Osteocyte (in vitro differentiated cells): ENCODE measurements around the gene SCGB1C1. TPM values are rescaled to one million over a fixed set of nuclear protein-coding genes. Genes with fewer than 3 reads are reported as not detected.

Experiments used
- DNase-seq: peaks from one replicate; pipeline ENCODE4 v3.0.0; 2021; ENCODE audit warnings: mixed read lengths; ENCODE audit not compliant: unreplicated experiment; ENCODE audit errors: extremely low spot score
- H3K27ac Mint-ChIP-seq: one replicate; pipeline ENCODE4 v1.8.0; 2021; ENCODE audit warnings: mild to moderate bottlenecking, mixed read lengths; ENCODE audit not compliant: unreplicated experiment
- H3K27me3 Mint-ChIP-seq: one replicate; pipeline ENCODE4 v1.8.0; 2021; ENCODE audit warnings: mixed read lengths; ENCODE audit not compliant: unreplicated experiment
- H3K36me3 Mint-ChIP-seq: one replicate; pipeline ENCODE4 v1.8.0; 2021; ENCODE audit warnings: mixed read lengths; ENCODE audit not compliant: unreplicated experiment
- H3K4me1 Mint-ChIP-seq: one replicate; pipeline ENCODE4 v1.8.0; 2021; ENCODE audit warnings: mixed read lengths; ENCODE audit not compliant: unreplicated experiment
- H3K4me3 Mint-ChIP-seq: one replicate; pipeline ENCODE4 v1.8.0; 2021; ENCODE audit warnings: mild to moderate bottlenecking, moderate library complexity, mixed read lengths; ENCODE audit not compliant: unreplicated experiment
- H3K9me3 Mint-ChIP-seq: one replicate; pipeline ENCODE4 v1.8.0; 2021; ENCODE audit warnings: mixed read lengths; ENCODE audit not compliant: unreplicated experiment
- total RNA-seq: library from RNA; stranded (reverse); gene quantifications from 2 replicates; pipeline ENCODE4 v1.2.1, GENCODE V29; 2021
- TF ChIP-seq, protein P1 (sequence below): fragments of 200-600 bp; sonication (generic); IDR thresholded peaks from 2 replicates; pipeline ENCODE4 v1.5.0; 2021; ENCODE audit warnings: antibody characterized with exemption, mild to moderate bottlenecking, moderate library complexity

The SCGB1C1 gene
- total RNA-seq, 1 donor from 2014 or later: not detected

DNA sequence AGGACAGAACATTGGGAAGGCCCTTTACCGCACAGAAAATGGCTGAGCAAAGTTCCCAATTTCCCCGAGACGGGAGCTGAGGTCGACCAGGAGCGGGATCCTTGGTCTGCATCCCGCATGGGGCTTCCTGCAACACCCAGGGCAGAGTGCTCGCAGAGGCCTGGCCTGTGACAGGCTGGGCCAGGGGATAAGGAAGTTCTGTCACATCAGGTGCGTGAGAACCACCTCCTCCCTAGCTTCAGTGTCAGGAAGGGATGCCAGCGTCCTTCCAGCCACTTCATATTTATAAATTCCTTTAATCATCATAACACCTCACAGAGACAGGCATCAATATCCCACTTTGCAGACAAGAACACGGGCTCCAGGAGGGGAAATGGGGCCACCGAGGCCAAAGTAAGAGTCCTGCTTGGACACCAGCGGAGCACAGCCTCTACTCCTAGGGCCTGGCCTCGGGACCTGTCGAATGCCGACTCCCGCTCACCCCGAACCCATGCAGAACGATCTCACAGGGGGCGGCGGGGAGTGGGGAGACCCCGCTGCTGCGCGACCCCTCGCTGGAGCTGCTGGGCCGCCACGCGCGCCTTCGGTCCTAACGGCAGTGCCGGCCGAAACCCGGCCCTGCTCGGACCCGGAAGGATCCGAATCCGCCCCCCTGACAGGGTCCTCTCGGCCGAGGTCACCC lies 13.8 kb downstream of the SCGB1C1 start:
- H3K9me3 Mint-ChIP-seq: no peaks in the 10 kb centered on the region
- H3K4me3 Mint-ChIP-seq: peak overlapping the region; percentile 94
- no peaks in the 10 kb centered on the region for H3K27me3 Mint-ChIP-seq
- peak; percentile 81 for DNase-seq
- peaks cover 22% of the 10 kb centered on the region for H3K36me3 Mint-ChIP-seq
- TF ChIP-seq, protein P1, sequence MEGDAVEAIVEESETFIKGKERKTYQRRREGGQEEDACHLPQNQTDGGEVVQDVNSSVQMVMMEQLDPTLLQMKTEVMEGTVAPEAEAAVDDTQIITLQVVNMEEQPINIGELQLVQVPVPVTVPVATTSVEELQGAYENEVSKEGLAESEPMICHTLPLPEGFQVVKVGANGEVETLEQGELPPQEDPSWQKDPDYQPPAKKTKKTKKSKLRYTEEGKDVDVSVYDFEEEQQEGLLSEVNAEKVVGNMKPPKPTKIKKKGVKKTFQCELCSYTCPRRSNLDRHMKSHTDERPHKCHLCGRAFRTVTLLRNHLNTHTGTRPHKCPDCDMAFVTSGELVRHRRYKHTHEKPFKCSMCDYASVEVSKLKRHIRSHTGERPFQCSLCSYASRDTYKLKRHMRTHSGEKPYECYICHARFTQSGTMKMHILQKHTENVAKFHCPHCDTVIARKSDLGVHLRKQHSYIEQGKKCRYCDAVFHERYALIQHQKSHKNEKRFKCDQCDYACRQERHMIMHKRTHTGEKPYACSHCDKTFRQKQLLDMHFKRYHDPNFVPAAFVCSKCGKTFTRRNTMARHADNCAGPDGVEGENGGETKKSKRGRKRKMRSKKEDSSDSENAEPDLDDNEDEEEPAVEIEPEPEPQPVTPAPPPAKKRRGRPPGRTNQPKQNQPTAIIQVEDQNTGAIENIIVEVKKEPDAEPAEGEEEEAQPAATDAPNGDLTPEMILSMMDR: no peak
- peak overlapping the region; percentile 99 for H3K27ac Mint-ChIP-seq
- H3K4me1 Mint-ChIP-seq: peaks cover 35% of the 10 kb centered on the region

DNA sequence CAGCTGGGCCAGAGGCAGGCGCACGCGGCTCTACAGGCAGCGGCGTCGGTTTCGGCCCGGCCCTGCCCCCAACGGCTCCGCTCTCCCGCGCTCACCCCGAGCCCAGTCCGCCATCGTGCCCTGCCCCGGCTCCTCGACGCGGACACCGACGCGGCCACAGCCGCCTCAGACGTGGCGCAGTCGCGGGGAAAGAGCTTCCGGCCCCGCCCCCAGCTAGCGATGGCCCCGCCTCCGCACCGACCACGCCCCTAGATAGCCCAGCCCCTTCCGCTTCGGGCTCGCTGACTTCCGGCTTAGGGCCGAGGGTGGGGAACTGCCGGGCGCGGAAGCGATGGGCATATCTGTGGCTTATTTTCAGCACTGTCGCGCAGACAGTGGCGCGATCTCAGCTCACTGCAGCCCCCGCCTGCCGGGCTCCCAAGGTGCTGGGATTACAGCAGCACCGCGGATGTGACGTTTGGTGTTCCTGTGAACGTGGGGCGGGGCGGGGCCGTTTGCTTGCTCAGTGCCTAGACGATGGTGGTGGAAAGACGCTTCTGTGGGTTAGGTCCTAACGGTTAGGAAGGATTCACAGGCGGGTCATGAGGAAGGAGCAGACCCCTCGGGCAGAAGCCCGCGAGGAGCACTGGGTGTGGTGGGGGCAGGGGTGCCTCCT lies 14.5 kb downstream of the SCGB1C1 start, which contains the start of the genes BET1L and RIC8A:
Gene BET1L, minus strand, starts transcription at position 192 of the 655 bp plus-strand sequence. Its CDS starts 78 bp downstream, at position 114.
Gene RIC8A, plus strand, starts transcription at position 501 of the 655 bp plus-strand sequence. CDS start 1,147 bp downstream, outside the sequence.
- no peaks in the 10 kb centered on the region for H3K9me3 Mint-ChIP-seq
- H3K4me1 Mint-ChIP-seq: peaks cover 33% of the 10 kb centered on the region
- DNase-seq: peak; percentile 99
- H3K27ac Mint-ChIP-seq: peak within 1 kb of the TSS; percentile 99
- peaks cover 23% of the 10 kb centered on the region for H3K36me3 Mint-ChIP-seq
- H3K4me3 Mint-ChIP-seq: peak within 1 kb of the TSS; percentile 94
- no peaks in the 10 kb centered on the region for H3K27me3 Mint-ChIP-seq
- TF ChIP-seq, protein P1: no peak

DNA sequence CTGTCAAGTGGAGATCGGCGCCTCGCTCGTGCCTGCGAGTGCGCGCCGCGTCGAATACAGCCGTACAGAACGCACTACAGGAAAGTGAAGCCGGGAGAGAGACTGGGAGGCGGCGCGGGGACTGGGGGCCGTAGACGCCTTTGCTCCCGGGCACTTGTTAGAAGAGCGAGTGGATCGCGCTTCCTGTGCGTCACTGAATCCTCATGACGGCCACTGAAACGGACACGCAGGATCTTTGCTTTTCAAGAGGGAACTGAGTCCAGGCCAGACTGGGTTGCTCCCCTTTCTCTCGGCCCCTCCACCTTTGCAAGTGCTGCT lies 14.9 kb downstream of the SCGB1C1 start:
- no peaks in the 10 kb centered on the region for H3K9me3 Mint-ChIP-seq
- H3K27me3 Mint-ChIP-seq: no peaks in the 10 kb centered on the region
- TF ChIP-seq, protein P1: no peak
- peak overlapping the region; percentile 99 for H3K27ac Mint-ChIP-seq
- peaks cover 33% of the 10 kb centered on the region for H3K4me1 Mint-ChIP-seq
- peaks cover 20% of the 10 kb centered on the region for H3K36me3 Mint-ChIP-seq
- DNase-seq: peak; percentile 86
- peak overlapping the region; percentile 94 for H3K4me3 Mint-ChIP-seq

DNA sequence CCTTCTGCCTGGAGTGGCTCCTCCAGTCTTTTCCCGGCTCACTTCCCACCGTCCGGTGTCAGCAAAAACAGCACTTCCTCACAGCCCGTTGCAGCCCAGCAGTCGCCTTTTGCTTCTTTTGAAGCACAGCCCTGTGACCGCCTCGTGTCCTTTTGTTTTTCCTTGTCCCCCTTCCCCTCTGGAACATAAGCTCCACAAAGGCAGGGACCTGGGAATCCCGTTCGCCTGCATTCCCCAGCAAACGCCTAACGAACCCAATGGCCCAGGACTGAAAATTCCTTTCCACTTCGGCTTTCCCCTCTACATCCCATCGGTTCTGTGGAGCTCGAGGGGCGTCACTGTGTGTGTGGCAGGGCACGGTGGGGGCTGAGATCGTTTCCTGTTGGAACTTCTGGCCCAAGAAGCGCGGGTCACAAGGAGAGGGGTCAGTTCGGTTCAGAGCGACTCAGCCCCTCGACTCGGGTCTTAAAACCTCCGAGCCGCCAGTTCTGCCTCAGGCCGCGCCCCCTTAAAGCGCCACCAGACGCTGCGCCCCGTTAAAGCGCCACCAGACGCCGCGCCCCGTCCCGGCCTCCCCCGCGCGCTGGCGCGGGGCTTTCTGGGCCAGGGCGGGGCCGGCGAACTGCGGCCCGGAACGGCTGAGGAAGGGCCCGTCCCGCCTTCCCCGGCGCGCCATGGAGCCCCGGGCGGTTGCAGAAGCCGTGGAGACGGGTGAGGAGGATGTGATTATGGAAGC lies 15.5 kb downstream of the SCGB1C1 start:
- TF ChIP-seq, protein P1: no peak
- Mint-ChIP-seq H3K4me3 (peak overlapping the region; percentile 94), H3K9me3 (no peaks in the 10 kb centered on the region), H3K4me1 (peaks cover 33% of the 10 kb centered on the region), H3K27ac (peak overlapping the region; percentile 99), H3K27me3 (no peaks in the 10 kb centered on the region), H3K36me3 (peaks cover 16% of the 10 kb centered on the region)
- no peak for DNase-seq

DNA sequence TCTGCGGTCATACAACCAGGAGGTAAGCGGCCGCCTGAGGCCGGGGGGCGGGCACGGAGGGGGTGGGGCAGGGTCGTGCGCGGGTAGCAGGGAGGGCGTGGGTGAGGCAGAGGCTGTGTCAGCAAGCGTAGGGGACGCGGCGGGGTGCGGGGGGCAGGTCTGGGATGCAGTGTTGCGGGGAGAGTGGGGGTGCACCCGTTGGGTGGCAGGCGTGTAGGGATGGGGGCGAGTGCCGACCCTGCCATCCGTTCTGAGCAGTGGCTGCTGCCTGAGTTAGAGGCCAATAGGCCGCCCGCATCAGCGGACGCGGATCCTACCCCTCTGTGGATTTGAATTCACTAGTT lies 16.0 kb downstream of the SCGB1C1 start:
- Mint-ChIP-seq H3K9me3 (no peaks in the 10 kb centered on the region), H3K27me3 (no peaks in the 10 kb centered on the region), H3K4me1 (peaks cover 30% of the 10 kb centered on the region), H3K4me3 (peak overlapping the region; percentile 94), H3K27ac (peak overlapping the region; percentile 99), H3K36me3 (peaks cover 11% of the 10 kb centered on the region)
- DNase-seq: no peak
- TF ChIP-seq, protein P1: no peak
